HG03108 (cell line): ENCODE results near the gene APOBR.
"Not testable (repeated sequence)": the region's sequence is repeated elsewhere in the genome, so short reads cannot be mapped to it uniquely, and the experiment has no call there.

Experiments
- ATAC-seq: cut with Tn5 transposase; IDR thresholded peaks from one replicate; pipeline ENCODE4 v1.9.1; 2021; ENCODE audit warnings: moderate library complexity; ENCODE audit not compliant: unreplicated experiment

The APOBR gene, protein sequence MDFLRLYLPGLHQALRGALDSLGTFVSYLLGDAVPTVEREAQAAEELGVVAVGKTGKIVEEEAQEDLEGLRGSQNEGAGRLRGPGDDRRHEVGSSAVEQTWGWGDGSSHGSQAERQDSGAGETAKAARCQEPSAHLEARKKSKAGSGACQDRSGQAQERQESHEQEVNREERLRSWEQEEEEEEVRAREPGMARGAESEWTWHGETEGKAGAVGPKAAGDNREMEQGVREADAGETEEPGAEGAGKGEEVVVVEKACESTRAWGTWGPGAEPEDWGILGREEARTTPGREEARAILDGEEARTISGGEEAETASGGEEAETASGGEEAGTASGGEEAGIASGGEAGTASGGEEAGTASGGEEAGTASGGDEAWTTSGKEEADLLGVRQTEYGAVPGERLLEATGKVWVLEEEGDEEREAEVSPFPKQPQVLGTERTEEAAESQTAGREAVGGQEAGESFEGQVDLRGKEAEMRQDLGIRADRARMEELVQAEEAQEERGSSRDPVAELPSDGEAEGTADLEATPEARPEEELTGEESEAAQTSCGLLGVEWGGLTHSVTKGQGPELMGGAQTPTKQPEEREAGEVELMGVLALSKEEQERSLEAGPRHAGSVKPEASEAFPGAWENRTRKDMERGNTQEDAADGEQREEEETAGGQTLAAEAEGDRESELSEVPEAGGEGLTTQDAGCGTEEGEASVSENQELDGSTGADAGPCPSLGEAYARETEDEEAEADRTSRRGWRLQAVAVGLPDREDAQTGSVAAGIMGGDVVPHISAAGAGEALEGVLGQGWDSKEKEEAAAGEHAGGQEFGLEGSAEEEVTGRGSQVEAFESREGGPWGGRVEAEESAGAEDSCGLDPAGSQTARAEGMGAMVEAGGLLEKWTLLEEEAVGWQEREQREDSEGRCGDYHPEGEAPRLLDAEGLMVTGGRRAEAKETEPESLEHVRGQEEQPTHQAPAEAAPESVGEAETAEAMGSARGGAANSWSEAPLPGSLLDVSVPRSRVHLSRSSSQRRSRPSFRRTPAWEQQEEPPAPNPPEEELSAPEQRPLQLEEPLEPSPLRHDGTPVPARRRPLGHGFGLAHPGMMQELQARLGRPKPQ

DNA sequence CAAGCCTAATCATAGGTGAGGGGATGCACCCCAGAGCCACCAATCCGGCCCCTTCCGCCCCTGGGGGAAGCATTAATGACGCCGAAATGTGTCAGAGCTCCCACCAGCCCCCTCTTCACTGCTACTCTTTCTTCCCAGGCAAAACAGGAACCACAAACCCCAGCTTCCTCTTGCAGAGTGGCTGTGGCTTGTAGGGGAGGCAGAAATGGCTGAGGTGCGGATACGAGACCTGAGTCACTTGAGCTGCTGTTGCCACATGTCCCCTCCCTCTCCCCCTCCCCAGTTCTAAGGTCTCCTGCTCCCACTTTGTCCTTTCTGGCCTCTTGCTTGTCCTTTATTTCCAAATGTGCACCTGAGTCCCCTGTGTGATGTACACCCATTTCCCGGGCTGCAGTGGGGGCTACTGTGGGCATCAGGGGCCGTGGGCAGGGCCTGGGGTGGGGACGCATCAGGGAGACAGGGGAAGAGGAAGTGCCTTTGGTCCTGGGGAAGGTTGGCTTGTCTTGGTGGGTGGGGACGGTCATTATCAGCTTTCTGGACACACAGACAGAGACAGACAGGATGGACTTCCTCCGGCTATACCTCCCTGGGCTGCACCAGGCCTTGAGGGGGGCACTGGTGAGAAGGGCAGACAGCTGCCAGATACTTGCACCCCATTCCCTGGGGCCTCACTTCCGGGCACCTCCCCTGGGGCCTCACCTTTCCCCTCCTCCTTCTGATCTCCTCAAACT lies at the start of gene APOBR:
APOBR (plus strand) TSS at position 523 of the 731 bp plus-strand sequence; CDS start at position 562, 39 bp downstream.
- ATAC-seq, result peak; percentile 40

DNA sequence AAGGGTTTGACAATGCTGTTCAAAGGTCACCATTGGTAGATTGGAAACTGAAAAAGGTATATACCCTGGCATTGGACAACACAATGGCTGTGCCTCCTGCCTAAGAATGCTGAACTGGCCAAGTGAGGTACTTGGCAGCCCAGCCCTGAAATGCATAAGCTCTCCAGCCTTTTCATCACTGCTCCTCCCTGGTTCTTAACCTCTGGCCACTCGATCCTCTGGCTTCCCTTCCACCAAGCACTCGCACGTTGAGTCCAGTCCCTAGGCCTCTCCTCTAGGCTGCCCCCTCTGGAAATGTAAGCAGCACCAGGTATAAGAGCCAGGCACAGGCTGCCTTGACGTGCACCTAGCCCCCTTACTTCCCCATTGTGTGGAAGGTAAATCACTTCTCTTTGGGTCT lies 48.1 kb upstream of the APOBR start:
- ATAC-seq, result not testable (repeated sequence)

DNA sequence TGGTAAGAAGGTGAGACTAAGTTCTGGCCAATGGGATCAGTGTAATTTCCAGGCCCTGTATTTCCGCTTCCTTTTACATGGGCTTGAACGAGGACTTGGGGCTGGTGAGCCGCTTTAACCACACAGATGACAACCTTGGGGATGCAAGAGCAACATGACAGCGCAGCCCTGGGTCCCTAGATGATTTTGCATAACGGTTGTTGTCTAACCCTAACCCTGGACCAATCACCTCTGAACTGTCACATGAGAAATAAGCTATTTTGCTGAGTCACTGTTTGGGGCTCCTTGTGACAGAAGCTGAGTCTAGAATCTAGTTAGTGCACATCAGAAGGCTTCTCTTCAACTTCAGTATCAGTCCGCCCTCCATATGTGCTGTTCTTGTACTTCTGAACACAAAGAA lies 47.4 kb upstream of the APOBR start:
- not testable (repeated sequence) for ATAC-seq

DNA sequence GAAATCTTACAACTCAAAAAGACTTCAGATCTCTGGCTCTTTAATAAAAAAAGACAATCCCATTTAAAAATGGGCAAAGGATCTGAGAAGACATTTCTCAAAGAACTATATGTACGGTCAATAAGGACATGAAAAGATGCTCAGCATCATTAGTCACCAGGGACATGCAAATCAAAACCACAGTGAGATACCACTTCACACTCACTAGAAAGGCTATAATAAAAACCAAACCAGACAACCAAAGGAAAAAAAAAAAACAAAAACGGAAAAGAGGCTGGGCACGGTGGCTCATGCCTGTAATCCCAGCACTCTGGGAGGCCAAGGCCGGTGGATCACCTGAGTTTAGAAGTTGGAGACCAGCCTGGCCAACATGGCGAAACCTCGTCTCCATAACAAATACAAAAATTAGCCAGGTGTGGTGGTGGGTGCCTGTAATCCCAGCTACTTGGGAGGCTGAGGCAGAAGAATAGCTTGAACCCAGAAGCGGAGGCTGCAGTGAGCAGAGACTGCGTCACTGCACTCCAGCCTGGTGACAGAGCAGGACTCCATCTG lies 20.7 kb upstream of the APOBR start:
- no peak for ATAC-seq

DNA sequence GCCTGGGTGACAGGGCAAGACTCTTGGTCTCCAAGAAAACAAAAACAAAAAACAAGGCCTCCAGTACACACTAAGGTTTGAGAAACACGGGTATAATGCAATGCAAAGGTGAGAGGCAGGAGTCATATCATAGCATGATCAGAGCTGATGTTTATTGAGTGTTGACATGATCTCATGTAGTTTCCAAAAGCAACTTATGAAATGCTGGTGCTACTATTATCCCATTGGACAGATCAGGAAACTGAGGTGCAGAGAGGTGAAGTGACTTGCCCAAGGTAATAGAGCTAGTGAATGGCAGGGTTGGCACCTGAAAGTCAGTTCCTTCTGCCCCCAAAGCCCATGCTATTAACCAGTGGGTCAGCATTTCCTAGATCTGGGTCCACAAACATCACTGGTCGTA lies 19.2 kb upstream of the APOBR start:
- no peak for ATAC-seq

DNA sequence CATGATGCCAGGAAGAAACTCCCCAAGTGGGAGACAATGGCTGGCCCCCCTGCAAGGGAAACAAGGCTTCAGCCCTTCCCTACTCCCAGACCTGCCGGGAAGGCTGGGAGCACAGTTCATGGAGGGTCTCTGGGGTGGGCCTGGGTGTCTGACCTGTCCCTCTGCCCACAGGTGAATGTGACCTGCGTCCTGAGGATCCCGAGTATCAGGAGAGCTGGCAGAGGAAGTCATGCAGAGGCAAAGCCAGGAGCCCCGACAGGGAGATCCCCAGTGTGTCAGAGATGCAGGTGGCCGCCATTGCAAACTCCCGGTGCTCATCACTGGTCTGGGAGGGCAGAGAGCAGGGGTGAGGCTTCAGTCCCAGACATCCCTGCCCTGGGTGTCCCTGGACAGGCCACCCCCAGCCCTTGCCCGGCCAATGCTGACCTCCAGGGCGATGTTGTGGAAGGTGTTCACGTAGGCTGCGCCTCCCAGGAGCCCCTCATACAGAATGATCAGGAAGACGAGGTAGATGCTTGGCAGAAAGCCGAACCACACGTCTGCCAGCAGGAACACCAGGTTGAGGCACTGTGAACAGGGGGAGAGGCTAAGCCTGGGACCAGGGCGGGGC lies 17.0 kb upstream of the APOBR start:
- no peak for ATAC-seq

DNA sequence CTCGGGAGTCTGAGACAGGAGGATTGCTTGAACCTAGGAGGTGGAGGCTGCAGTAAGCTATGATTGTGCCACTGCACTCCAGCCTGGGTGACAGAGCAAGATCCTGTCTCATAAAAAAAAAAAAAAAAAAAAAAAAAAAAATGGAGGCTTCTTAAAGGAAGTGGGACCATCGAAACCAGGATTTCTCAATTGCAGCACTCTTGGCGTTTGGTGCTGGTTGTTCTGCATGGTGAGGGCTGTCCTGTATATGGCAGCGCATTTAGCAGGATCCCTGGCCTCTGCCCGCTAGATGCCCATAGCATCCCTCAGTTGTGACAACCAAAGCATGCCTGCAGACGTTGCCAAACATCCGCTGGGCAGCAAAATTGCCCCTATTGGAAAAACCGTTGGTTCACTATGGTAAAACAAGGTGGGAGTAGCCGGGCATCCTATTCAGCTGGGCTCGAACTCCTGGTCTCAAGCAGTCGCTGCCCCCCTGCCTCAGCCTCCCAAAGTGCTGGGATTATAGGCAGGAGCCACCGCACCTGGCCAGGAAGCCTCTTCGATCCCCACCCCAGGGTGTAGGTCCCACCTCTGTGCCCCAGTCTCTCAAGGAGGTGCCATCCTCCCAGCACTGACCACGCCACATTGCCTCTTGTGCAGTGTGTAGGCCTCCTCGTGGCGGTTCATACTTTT lies 15.8 kb upstream of the APOBR start:
- ATAC-seq, result no peak

DNA sequence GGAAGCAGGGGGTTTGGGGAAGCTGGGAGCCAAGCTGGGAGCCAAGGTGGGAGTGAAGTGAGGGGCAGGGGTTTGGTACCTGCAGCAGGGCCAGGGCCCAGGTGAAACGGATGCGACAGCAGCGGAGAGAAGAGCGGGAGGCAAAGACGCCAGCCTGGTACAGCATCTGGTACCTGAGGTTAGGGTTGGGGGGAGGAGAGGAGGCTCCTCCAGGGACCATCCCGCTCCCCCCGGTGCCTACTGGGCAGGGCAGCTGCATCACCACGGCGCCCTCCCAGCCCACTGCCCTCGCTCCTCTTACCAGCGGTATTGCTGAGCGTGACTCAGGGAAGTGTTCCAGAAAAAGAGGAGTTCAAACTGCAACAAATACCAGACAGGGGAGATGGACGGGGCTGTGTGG lies 12.4 kb upstream of the APOBR start:
- no peak for ATAC-seq

DNA sequence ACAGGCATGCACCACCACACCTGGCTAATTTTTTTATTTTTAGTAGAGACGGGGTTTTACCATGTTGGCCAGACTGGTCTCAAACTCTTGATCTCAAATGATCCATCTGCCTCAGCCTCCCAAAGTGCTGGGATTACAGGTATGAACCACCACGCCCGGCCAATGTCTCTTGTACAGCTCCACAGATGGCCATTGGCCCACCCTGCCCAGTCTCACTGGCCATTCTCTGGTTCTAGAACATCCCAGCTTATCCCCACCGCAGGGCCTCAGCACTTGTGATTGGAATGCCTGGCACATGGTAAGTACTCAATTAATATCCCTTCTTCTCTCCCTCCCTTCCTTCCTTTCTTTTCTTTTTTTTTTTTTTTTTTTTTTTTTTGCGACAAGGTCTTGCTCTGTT lies 11.1 kb upstream of the APOBR start:
- ATAC-seq, result not testable (repeated sequence)

DNA sequence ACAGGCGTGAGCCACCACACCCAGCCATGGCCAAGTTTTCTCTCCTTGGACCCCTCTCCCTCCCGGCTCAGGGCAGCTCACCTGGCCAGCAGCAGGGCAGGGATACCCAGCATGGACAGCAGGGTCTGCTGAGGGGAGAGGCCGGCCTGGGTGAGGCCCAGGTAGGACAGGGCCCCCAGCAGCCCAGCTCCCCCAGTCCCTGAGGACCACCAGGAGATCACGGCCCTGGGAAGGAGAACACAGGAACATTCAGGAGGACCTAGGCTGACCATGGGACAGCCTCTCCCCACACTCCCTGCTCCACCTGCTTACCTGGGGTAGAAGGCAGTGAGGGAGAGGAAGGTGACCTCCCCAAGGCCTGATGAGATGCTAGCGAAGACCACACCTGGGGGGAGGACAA lies 8.2 kb upstream of the APOBR start:
- ATAC-seq, result no peak

DNA sequence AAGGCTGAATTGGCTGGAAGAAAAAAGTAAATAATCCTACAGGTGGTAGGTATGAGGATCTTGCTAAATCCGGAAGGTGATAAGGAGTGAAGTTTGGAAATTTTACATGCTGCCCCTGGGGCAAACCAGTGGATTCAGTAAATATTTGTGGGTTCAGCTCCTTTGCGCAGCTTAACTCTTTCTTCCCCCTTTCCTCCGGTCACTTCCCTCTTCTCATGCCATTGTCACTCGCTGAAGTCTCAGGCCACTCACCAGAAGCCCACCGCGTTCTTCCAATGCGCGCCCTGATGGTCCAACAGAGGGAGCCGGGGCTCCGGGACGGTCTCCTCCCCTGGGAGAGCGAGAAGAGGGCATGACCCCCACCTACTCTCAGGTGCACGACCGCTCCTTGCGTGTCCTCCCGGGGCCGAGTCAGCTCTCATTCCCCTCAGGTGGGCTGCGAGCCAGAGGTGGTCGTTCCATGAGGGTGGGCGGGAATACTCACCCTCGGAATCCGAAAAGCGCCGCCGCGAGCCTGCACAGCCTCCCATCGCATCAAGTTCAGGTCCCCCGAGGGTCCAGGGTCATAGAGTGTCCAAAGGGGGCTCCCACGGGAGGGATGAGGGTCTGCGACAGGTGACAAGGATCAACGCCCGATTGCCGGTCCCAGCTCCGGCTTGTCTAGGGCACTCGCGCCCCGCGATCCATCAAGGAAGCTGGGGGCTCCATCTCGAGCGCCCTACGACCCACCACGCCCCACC lies 3.0 kb upstream of the APOBR start:
- peak; percentile 9 for ATAC-seq

DNA sequence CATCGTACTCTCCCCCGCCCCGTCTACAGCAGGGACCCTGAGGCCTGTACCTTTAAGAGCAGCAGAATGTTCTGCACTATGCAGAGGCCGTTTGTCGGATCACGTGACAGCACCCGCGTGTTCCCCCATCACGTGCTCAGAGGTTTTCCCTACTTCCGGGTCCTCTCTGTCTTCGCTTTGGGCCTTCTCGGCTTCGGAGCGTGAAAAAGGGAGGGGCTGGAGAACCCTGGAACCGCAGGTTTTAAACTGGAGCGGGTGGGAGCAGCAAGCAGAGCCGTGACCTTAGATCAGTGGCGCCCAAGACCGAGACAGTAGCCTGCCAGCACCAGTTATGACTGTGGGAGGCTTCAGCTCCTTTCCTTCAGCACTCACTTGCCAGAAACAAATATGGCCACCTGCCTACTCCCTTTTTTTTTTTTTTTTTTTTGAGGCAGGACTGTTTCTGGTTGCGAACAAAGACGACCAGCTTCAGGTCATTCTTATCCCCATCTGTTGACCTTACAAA lies 2.4 kb upstream of the APOBR start, which contains the start of gene CLN3:
CLN3 (minus strand) TSS at position 105 of the 505 bp plus-strand sequence. CDS start 315 bp downstream, outside the sequence.
- ATAC-seq, result peak; percentile 65

DNA sequence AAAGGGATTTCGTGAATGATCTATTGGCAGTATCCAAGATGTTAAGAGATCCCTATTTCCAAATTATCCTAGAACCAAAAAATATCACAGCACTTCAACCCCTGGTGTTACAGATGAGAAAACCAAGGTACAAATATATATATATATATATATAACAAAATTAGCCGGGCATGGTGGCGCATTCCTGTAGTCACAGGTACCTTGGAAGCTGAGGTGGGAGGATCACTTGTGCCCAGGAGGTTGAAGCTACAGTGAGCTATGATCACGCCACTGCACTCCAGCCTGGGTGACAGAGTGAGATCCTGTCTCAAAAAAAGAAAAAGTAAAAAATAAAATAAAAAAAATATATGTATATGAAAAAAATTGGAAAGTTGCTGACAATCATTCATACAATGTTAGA lies 1.9 kb upstream of the APOBR start:
- no peak for ATAC-seq

DNA sequence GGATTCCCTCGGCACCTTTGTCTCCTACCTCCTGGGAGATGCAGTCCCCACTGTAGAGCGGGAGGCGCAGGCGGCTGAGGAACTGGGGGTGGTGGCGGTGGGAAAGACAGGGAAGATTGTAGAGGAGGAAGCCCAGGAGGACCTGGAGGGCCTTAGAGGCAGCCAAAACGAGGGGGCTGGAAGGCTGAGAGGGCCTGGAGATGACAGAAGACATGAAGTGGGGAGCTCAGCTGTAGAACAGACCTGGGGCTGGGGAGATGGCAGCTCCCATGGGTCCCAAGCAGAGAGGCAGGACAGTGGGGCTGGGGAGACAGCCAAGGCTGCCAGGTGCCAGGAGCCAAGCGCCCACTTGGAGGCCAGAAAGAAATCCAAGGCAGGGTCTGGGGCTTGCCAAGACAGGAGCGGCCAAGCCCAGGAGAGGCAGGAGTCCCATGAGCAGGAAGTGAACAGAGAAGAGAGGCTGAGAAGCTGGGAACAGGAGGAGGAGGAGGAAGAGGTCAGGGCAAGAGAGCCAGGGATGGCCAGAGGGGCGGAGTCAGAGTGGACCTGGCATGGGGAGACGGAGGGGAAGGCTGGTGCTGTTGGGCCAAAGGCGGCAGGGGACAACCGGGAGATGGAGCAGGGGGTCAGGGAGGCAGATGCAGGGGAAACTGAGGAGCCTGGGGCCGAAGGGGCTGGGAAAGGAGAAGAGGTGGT lies 803 bp downstream of the APOBR start:
- ATAC-seq, result no peak

DNA sequence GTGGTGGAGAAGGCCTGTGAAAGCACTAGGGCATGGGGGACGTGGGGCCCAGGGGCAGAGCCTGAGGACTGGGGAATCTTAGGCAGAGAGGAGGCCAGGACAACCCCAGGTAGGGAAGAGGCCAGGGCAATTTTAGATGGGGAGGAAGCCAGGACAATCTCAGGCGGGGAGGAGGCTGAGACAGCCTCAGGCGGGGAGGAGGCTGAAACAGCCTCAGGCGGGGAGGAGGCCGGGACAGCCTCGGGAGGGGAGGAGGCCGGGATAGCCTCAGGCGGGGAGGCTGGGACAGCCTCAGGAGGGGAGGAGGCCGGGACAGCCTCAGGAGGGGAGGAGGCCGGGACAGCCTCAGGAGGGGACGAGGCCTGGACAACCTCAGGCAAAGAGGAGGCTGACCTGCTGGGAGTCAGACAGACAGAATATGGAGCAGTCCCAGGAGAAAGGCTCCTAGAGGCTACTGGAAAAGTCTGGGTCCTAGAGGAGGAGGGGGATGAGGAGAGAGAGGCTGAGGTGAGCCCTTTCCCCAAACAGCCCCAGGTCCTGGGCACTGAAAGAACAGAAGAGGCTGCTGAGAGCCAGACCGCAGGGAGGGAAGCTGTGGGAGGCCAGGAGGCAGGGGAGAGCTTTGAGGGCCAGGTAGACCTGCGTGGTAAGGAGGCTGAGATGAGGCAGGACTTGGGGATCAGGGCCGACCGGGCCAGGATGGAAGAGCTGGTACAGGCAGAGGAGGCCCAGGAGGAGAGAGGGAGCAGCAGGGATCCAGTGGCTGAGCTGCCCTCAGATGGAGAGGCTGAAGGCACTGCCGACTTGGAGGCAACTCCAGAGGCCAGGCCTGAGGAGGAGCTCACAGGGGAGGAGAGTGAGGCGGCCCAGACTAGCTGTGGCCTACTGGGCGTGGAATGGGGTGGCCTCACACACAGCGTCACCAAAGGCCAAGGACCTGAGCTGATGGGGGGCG lies 1.6 kb downstream of the APOBR start:
- no peak for ATAC-seq

DNA sequence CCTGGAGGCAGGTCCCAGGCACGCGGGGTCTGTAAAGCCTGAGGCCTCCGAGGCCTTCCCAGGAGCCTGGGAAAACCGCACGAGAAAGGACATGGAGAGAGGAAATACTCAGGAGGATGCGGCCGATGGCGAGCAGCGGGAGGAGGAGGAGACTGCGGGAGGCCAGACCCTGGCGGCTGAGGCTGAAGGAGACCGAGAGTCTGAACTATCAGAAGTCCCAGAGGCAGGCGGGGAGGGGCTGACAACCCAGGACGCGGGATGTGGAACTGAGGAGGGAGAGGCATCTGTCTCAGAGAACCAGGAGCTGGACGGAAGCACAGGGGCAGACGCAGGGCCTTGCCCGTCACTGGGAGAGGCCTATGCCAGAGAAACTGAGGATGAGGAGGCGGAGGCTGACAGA lies 2.4 kb downstream of the APOBR start:
- ATAC-seq, result no peak

DNA sequence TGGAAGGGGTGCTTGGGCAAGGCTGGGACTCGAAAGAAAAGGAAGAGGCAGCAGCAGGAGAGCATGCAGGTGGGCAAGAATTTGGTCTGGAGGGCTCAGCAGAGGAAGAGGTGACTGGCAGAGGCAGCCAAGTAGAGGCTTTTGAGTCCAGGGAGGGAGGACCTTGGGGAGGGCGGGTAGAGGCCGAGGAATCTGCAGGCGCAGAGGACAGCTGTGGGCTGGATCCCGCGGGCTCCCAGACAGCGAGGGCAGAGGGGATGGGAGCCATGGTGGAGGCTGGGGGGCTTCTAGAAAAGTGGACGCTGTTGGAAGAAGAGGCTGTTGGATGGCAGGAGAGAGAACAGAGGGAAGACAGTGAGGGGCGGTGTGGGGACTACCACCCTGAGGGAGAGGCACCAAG lies 2.9 kb downstream of the APOBR start:
- no peak for ATAC-seq
